Tibial artery (tissue), 4 donors: ENCODE data around the gene SAE1.

Source experiments
- DNase-seq, 2 donors: peaks; one replicate each; pipeline ENCODE4 v3.0.0-alpha.2; 2019
- H3K27ac ChIP-seq, 2 donors: fragments of 200-600 bp; sonication (generic) in 1 of 2; 1 replicate in 1 of 2; 2 replicates in 1 of 2; pipeline ENCODE4 v1.5.1; 2018 to 2019; ENCODE audit warnings: mild to moderate bottlenecking in 1 of 2
- H3K27me3 ChIP-seq, 2 donors: fragments of 200-600 bp; sonication (generic) in 1 of 2; one replicate each; pipeline versions ENCODE4 v1.5.1 to v1.6.0; 2016 to 2019
- H3K36me3 ChIP-seq, 3 donors: fragments of 200-600 bp; sonication (generic) in 2 of 3; one replicate each; pipeline ENCODE4 v1.5.1; 2016 to 2019; ENCODE audit warnings: mild to moderate bottlenecking in 2 of 3
- H3K4me1 ChIP-seq, 4 donors: fragments of 200-600 bp; sonication (generic) in 2 of 4; 1 replicate in 3 of 4; 2 replicates in 1 of 4; pipeline ENCODE4 v1.5.1; 2016 to 2019
- H3K4me3 ChIP-seq, 2 donors: fragments of 200-600 bp; sonication (generic) in 1 of 2; 1 replicate in 1 of 2; 2 replicates in 1 of 2; pipeline ENCODE4 v1.5.1; 2018 to 2019; ENCODE audit warnings: mild to moderate bottlenecking in 2 of 2
- H3K9me3 ChIP-seq, 3 donors: fragments of 200-600 bp; sonication (generic) in 1 of 3; one replicate each; pipeline ENCODE4 v1.5.1; 2016 to 2019
- CTCF ChIP-seq, 2 experiments: fragments of 200-600 bp in 1 of 2; fragments of 450-650 bp in 1 of 2; IDR thresholded peaks; one replicate each; pipeline ENCODE4 v1.5.1; 2017 to 2019; ENCODE audit warnings: antibody characterized with exemption in 2 of 2, mild to moderate bottlenecking in 1 of 2, moderate library complexity in 1 of 2
- intact Hi-C: fragments of 100-400 bp; cut with DNase I; formaldehyde crosslinking; loops from one replicate; pipeline ENCODE4 v1.15.0; 2023; ENCODE audit warnings: low total_unique reads

The SAE1 gene

GRCh38 chr19:47089767-47090350, 40.8 kb upstream of the SAE1 start:
- TF ChIP-seq CTCF (IDR thresholded peaks at IDR 0.05): no peak
- no peak for DNase-seq
- Histone ChIP-seq H3K4me1 (peaks cover 0 to 21% (median 14%) of the 10 kb centered on the region in 4 donors), H3K9me3 (no peaks in the 10 kb centered on the region), H3K36me3 (peaks cover 35 to 92% (median 72%) of the 10 kb centered on the region in 3 donors), H3K4me3 (no peak overlapping the region), H3K27me3 (no peaks in the 10 kb centered on the region), H3K27ac (no peak overlapping the region)
- intact Hi-C loops: no loop called here

DNA sequence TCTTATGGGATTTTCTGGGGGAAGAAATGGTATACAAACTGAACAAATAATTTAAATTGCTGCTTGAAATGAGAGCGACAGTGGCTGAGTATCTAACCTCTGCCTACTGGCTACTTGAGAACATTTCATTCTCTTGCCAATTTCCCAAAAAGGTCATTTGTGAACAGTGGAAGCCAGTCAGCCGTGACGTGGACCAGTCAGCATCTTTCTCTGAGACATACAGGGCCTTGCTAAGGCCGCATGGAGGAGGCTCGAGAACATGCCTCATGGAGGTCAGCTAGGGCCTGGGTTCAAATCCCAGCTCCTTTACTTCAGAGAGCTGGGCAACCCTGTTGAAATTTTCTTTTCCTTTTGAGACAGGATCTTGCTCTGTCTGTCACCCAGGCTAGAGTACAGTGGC, 37.4 kb upstream of the SAE1 start:
- H3K36me3 ChIP-seq: peaks cover 26 to 59% (median 48%) of the 10 kb centered on the region in 3 donors
- no peaks in the 10 kb centered on the region for H3K27me3 ChIP-seq
- intact Hi-C loops: no loop called here
- DNase-seq: no peak
- H3K9me3 ChIP-seq: no peaks in the 10 kb centered on the region
- no peak for TF ChIP-seq CTCF (IDR thresholded peaks at IDR 0.05)
- no peak overlapping the region for H3K4me3 ChIP-seq
- H3K4me1 ChIP-seq: peaks cover 0 to 55% (median 47%) of the 10 kb centered on the region in 4 donors
- H3K27ac ChIP-seq: peak overlapping the region; percentile 79 to 81

DNA sequence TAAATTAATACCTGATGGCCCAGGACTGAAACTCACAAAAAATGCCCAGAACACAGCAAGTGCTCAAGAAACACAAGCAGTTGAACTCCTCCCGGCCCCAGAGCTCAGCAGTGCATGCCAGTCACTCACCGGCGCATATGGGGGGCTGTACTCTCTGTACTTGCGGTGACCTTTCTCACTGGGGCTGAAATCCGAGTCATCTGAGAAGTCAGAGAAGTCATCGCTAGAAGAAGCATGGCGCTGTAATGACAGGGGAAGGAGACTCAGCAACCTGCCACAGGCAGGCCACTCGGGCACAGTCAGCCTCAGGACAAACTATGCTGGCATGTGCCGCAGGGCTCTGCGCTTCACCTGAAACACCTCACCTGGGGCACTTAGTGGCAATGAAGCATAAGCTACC, 36.8 kb upstream of the SAE1 start:
- Histone ChIP-seq H3K27ac (peak overlapping the region; percentile 79 to 81), H3K9me3 (no peaks in the 10 kb centered on the region), H3K4me1 (peaks cover 0 to 61% (median 52%) of the 10 kb centered on the region in 4 donors), H3K4me3 (no peak overlapping the region), H3K27me3 (no peaks in the 10 kb centered on the region), H3K36me3 (peaks cover 20 to 53% (median 42%) of the 10 kb centered on the region in 3 donors)
- no peak for DNase-seq
- no peak for TF ChIP-seq CTCF (IDR thresholded peaks at IDR 0.05)
- intact Hi-C loops: no loop called here

DNA sequence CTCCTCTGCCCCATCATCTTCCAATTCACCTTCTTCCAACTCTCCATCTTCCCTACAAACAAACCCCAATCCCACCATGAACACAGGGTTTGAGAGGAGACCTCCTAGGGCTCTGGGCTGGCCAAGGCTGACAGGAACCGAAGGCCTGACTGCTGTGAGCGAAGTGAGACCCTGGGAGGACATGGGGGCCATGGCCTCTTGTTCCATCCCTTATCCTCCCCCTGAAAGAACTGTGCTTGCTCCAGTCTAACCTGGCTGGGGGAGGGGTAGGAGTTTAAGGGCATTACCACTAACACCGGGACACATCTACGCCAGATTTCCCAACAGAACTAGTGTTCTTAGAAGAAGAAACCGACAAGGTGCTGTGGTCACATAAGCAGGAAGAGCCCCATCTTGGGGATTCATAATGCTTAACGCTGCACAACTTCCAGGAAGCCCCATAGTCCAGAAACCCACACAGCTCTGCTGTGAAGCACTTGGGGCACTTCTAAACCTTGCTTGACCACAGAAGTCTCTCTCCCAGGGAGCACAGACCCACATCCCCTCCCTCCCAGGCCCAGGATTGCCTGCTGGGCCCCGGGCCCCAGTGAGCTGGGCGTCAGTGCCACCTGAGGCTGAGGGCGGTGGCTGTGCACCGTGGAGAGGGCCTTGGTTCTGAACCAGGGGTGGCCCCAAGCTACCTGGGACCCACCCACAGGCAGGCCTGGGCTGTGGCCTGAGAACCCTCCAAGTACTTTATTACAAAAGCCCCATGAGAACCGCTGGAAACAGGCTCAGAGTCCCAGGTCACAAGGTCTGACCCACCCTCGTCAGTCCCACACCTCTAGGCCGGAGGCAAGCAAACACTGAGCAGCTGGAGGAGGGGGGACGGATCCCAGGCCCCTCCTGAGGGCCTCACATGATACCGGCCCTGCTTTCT, 35.8 kb upstream of the SAE1 start:
- H3K27ac ChIP-seq: peak overlapping the region; percentile 79 to 81
- H3K27me3 ChIP-seq: no peaks in the 10 kb centered on the region
- no peak for TF ChIP-seq CTCF (IDR thresholded peaks at IDR 0.05)
- H3K9me3 ChIP-seq: no peaks in the 10 kb centered on the region
- peaks cover 0 to 64% (median 52%) of the 10 kb centered on the region in 4 donors for H3K4me1 ChIP-seq
- DNase-seq: no peak
- peaks cover 12 to 43% (median 34%) of the 10 kb centered on the region in 3 donors for H3K36me3 ChIP-seq
- no peak overlapping the region for H3K4me3 ChIP-seq
- intact Hi-C loops: no loop called here

DNA sequence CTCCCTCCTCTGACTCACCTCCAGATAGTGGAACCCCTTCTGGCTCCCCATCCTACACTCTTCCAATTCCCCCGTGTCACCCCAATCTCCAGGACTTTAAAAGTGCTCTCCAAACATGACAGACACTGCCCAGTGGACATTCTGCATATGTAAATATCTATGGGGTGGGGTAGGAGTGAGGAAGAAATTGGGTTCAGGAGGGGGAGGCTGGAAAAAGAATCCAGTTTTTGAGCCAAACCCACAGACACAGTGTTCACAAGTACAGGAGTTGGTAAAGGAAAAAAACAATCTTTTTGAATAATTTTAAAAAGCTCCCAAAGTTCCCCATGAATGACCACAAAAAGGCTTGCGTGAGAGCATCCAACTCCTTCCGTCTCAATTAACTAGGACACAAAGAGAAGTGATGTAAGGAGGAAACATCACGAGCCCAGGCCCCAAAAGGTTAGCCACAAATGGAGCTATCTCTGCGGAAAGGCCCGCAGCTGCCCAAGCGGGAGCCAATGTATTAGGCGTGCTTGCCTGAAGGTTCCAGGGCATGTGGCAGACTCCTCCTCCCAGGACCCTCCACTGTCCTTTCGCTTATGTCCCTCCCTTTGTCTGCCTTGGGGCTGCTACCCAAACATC, 35.0 kb upstream of the SAE1 start:
- H3K27ac ChIP-seq: peak overlapping the region; percentile 79 to 81
- H3K36me3 ChIP-seq: peaks cover 4 to 35% (median 27%) of the 10 kb centered on the region in 3 donors
- H3K4me1 ChIP-seq: peaks cover 0 to 64% (median 52%) of the 10 kb centered on the region in 4 donors
- DNase-seq: no peak
- no peaks in the 10 kb centered on the region for H3K27me3 ChIP-seq
- no peaks in the 10 kb centered on the region for H3K9me3 ChIP-seq
- intact Hi-C loops: no loop called here
- no peak for TF ChIP-seq CTCF (IDR thresholded peaks at IDR 0.05)
- no peak overlapping the region for H3K4me3 ChIP-seq
